Vagina (tissue), 2 donors: ENCODE results near the gene WDR35. TPM values are rescaled to one million over a fixed set of nuclear protein-coding genes. Genes with fewer than 3 reads are reported as not detected.

ENCODE experiments used
- DNase-seq, 2 donors: peaks; one replicate each; pipeline ENCODE4 v3.0.0-alpha.2; 2017; ENCODE audit errors: extremely low spot score in 2 of 2
- H3K27ac ChIP-seq: fragments of 200-600 bp; sonication (generic); one replicate; pipeline ENCODE4 v1.5.1; 2019
- H3K27me3 ChIP-seq: fragments of 200-600 bp; sonication (generic); one replicate; pipeline ENCODE4 v1.5.1; 2019
- H3K36me3 ChIP-seq, 2 donors: fragments of 200-600 bp; sonication (generic); one replicate each; pipeline ENCODE4 v1.5.1; 2017 to 2019
- H3K4me1 ChIP-seq: fragments of 200-600 bp; sonication (generic); one replicate; pipeline ENCODE4 v1.5.1; 2019
- H3K4me3 ChIP-seq, 2 donors: fragments of 200-600 bp; sonication (generic); 1 replicate in 1 of 2; 2 replicates in 1 of 2; pipeline ENCODE4 v1.5.1; 2016 to 2019
- H3K9me3 ChIP-seq: fragments of 200-600 bp; sonication (generic); one replicate; pipeline ENCODE4 v1.5.1; 2019
- POLR2A ChIP-seq, 2 donors: fragments of 450-650 bp; IDR thresholded peaks; one replicate each; pipeline ENCODE4 v1.6.1; 2017; ENCODE audit warnings: antibody characterized with exemption in 2 of 2, mild to moderate bottlenecking in 2 of 2, moderate library complexity in 2 of 2
- POLR2AphosphoS5 ChIP-seq, 2 donors: sonication (generic); formaldehyde crosslinking; IDR thresholded peaks; one replicate each; pipeline ENCODE4 v1.9.0; 2017; ENCODE audit warnings: antibody characterized with exemption in 2 of 2, mild to moderate bottlenecking in 2 of 2, low read depth in 1 of 2; ENCODE audit not compliant: insufficient read depth in 1 of 2
- intact Hi-C: fragments of 100-400 bp; cut with DNase I; formaldehyde crosslinking; loops from one replicate; pipeline ENCODE4 v1.15.1; 2023
- total RNA-seq: library from RNA; depleted of rRNA; stranded (reverse); fragments of >200 nt; gene quantifications from one replicate; pipeline ENCODE4 v1.2.3, GENCODE V29; 2016
- TF ChIP-seq, protein P1 (sequence below), 3 experiments: fragments of 450-650 bp in 2 of 3; fragments of 200-600 bp in 1 of 3; sonication (generic) in 1 of 3; IDR thresholded peaks; one replicate each; pipeline ENCODE4 v1.5.1; 2017 to 2019; ENCODE audit warnings: antibody characterized with exemption in 3 of 3, mild to moderate bottlenecking in 2 of 3, moderate library complexity in 2 of 3

Gene WDR35
- total RNA-seq, 1 donor from 2014 or later = 8.3 TPM

- Histone ChIP-seq H3K9me3 (no peaks in the 10 kb centered on the region), H3K27me3 (no peaks in the 10 kb centered on the region), H3K4me1 (peaks cover 9% of the 10 kb centered on the region), H3K4me3 (no peak overlapping the region), H3K36me3 (no peaks in the 10 kb centered on the region), H3K27ac (no peak overlapping the region)
- intact Hi-C loops = loop anchor here (5.0 to 10.0 kb wide), 3 partner anchors 967 to 1340 kb away; no protein-coding TSS in a partner anchor
- TF ChIP-seq, protein P1, sequence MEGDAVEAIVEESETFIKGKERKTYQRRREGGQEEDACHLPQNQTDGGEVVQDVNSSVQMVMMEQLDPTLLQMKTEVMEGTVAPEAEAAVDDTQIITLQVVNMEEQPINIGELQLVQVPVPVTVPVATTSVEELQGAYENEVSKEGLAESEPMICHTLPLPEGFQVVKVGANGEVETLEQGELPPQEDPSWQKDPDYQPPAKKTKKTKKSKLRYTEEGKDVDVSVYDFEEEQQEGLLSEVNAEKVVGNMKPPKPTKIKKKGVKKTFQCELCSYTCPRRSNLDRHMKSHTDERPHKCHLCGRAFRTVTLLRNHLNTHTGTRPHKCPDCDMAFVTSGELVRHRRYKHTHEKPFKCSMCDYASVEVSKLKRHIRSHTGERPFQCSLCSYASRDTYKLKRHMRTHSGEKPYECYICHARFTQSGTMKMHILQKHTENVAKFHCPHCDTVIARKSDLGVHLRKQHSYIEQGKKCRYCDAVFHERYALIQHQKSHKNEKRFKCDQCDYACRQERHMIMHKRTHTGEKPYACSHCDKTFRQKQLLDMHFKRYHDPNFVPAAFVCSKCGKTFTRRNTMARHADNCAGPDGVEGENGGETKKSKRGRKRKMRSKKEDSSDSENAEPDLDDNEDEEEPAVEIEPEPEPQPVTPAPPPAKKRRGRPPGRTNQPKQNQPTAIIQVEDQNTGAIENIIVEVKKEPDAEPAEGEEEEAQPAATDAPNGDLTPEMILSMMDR (IDR thresholded peaks at IDR 0.05) = no peak
- TF ChIP-seq POLR2A (IDR thresholded peaks at IDR 0.05) (no peak), POLR2AphosphoS5 (IDR thresholded peaks at IDR 0.05; ENCODE audit: insufficient read depth in 1 of 2, low read depth in 1 of 2) (no peak)
- no peak for DNase-seq
Measured at GRCh38 chr2:19861813-19862212, 128.1 kb downstream of the WDR35 start.

Other genes with a start within 250 kb of the WDR35 start
- 15.2 TPM for gene TTC32, start 88.1 kb downstream of the WDR35 start, total RNA-seq
- gene MATN3, start 22.6 kb upstream of the WDR35 start, total RNA-seq = 3.9 TPM
- gene LAPTM4A, start 61.5 kb upstream of the WDR35 start, total RNA-seq = 172 TPM
- gene SDC1, start 235.0 kb upstream of the WDR35 start, total RNA-seq = 184 TPM